Left ventricle myocardium inferior (tissue), 1 donor: ENCODE measurements around the gene NAALADL2. TPM values are rescaled to one million over a fixed set of nuclear protein-coding genes. Genes with fewer than 3 reads are reported as not detected.

Source experiments
- DNase-seq: peaks from one replicate; pipeline ENCODE4 v3.0.0-alpha.2; 2020
- H3K27ac ChIP-seq: fragments of 200-600 bp; replicated peaks from 2 replicates; pipeline ENCODE4 v1.8.0; 2021
- H3K27me3 ChIP-seq: fragments of 200-600 bp; 2 replicates; pipeline ENCODE4 v1.8.0; 2021; ENCODE audit warnings: low read depth
- H3K36me3 ChIP-seq: fragments of 200-600 bp; 2 replicates; pipeline ENCODE4 v1.8.0; 2021
- H3K4me1 ChIP-seq: fragments of 200-600 bp; 2 replicates; pipeline ENCODE4 v1.8.0; 2021
- H3K4me3 ChIP-seq: fragments of 200-600 bp; 2 replicates; pipeline ENCODE4 v1.8.0; 2021; ENCODE audit warnings: mild to moderate bottlenecking, moderate library complexity
- H3K9me3 ChIP-seq: fragments of 200-600 bp; replicated peaks from 2 replicates; pipeline ENCODE4 v1.8.0; 2021
- CTCF ChIP-seq: fragments of 200-600 bp; IDR thresholded peaks from 2 replicates; pipeline ENCODE4 v1.8.0; 2021; ENCODE audit warnings: antibody characterized with exemption, mild to moderate bottlenecking, borderline replicate concordance
- intact Hi-C: fragments of 100-400 bp; cut with micrococcal nuclease; formaldehyde crosslinking; loops from one replicate; pipeline ENCODE4 v1.11.0; 2022
- total RNA-seq: library from RNA; stranded (reverse); fragmentation: NEBNext Ultra II Directional; extraction: Animal tissue kit (Norgen Biotek cat#: 25700); gene quantifications from one replicate; pipeline ENCODE4 v1.2.1, GENCODE V29; 2021
- donor health status: DM: no; HTN: yes; CAD: no; lungs with severe emphysema.

Gene NAALADL2
- total RNA-seq, 1 donor from 2014 or later, result 5.8 TPM

- Histone ChIP-seq H3K4me1 (no peaks in the 10 kb centered on the region), H3K36me3 (no peaks in the 10 kb centered on the region), H3K27me3 (no peaks in the 10 kb centered on the region), H3K4me3 (no peak overlapping the region), H3K9me3 (peaks cover 16% of the 10 kb centered on the region), H3K27ac (no peak overlapping the region)
- TF ChIP-seq CTCF, result no peak
- DNase-seq, result no peak
- intact Hi-C loops, result no loop called here
Measured at GRCh38 chr3:175735866-175736265, 876.7 kb downstream of the NAALADL2 start.

GRCh38 chr3:175737646-175738572 lies 878.8 kb downstream of the NAALADL2 start:
- TF ChIP-seq CTCF, result no peak
- intact Hi-C loops, result no loop called here

GRCh38 chr3:175741951-175742350 lies 882.8 kb downstream of the NAALADL2 start:
- no peak for TF ChIP-seq CTCF
- intact Hi-C loops, result no loop called here

More at GRCh38 chr3:175737646-175738572, 878.8 kb downstream of the NAALADL2 start:
- Histone ChIP-seq H3K9me3 (peaks cover 16% of the 10 kb centered on the region), H3K4me1 (no peaks in the 10 kb centered on the region), H3K36me3 (no peaks in the 10 kb centered on the region), H3K4me3 (no peak overlapping the region), H3K27me3 (no peaks in the 10 kb centered on the region), H3K27ac (no peak overlapping the region)
- no peak for DNase-seq

GRCh38 chr3:175743733-175744400 lies 884.7 kb downstream of the NAALADL2 start:
- DNase-seq, result no peak
- Histone ChIP-seq H3K36me3 (no peaks in the 10 kb centered on the region), H3K27me3 (no peaks in the 10 kb centered on the region), H3K4me3 (no peak overlapping the region), H3K27ac (no peak overlapping the region), H3K9me3 (no peaks in the 10 kb centered on the region), H3K4me1 (no peaks in the 10 kb centered on the region)
- intact Hi-C loops, result no loop called here
- TF ChIP-seq CTCF, result no peak

More at GRCh38 chr3:175741951-175742350, 882.8 kb downstream of the NAALADL2 start:
- no peak for DNase-seq
- Histone ChIP-seq H3K9me3 (no peaks in the 10 kb centered on the region), H3K4me3 (no peak overlapping the region), H3K27me3 (no peaks in the 10 kb centered on the region), H3K36me3 (no peaks in the 10 kb centered on the region), H3K4me1 (no peaks in the 10 kb centered on the region), H3K27ac (no peak overlapping the region)

- Histone ChIP-seq H3K27ac (no peak overlapping the region), H3K9me3 (no peaks in the 10 kb centered on the region), H3K4me1 (no peaks in the 10 kb centered on the region), H3K36me3 (no peaks in the 10 kb centered on the region), H3K27me3 (no peaks in the 10 kb centered on the region), H3K4me3 (no peak overlapping the region)
- intact Hi-C loops, result no loop called here
- TF ChIP-seq CTCF, result no peak
- no peak for DNase-seq
Measured at GRCh38 chr3:175746308-175746707, 887.2 kb downstream of the NAALADL2 start.
